ENCODE results near the gene PLAGL1.
A peak's percentile ranks its signal among the peaks of the same experiment; 100 is the strongest.

Gene PLAGL1

GRCh38 chr6:143939364-143939763, 68.7 kb downstream of the PLAGL1 start:
- H3K4me3 ChIP-seq (replicated peaks in 1 of 2; ENCODE audit: low read depth in 2 of 2, low read length in 2 of 2): no peak overlapping the region
- no peak for TF ChIP-seq CTCF (IDR thresholded peaks at IDR 0.05; ENCODE audit: low read depth, low read length)
- no peak for DNase-seq (ENCODE audit: low read depth in 2 of 2)

- peak in 1 of 2 donors; percentile 16 for DNase-seq (ENCODE audit: low read depth in 2 of 2)
- no peak overlapping the region for H3K4me3 ChIP-seq (replicated peaks in 1 of 2; ENCODE audit: low read depth in 2 of 2, low read length in 2 of 2)
- TF ChIP-seq CTCF (IDR thresholded peaks at IDR 0.05; ENCODE audit: low read depth, low read length): no peak
Measured at GRCh38 chr6:143937668-143937970, 70.4 kb downstream of the PLAGL1 start.

GRCh38 chr6:143936778-143937667, 71.0 kb downstream of the PLAGL1 start:
- no peak for TF ChIP-seq CTCF (IDR thresholded peaks at IDR 0.05; ENCODE audit: low read depth, low read length)
- H3K4me3 ChIP-seq (replicated peaks in 1 of 2; ENCODE audit: low read depth in 2 of 2, low read length in 2 of 2): no peak overlapping the region
- no peak for DNase-seq (ENCODE audit: low read depth in 2 of 2)

GRCh38 chr6:143936347-143936746, 71.7 kb downstream of the PLAGL1 start:
- TF ChIP-seq CTCF (IDR thresholded peaks at IDR 0.05; ENCODE audit: low read depth, low read length): no peak
- H3K4me3 ChIP-seq (replicated peaks in 1 of 2; ENCODE audit: low read depth in 2 of 2, low read length in 2 of 2): no peak overlapping the region
- DNase-seq (ENCODE audit: low read depth in 2 of 2): no peak

GRCh38 chr6:143934867-143935266, 73.2 kb downstream of the PLAGL1 start:
- DNase-seq (ENCODE audit: low read depth in 2 of 2): no peak
- no peak overlapping the region for H3K4me3 ChIP-seq (replicated peaks in 1 of 2; ENCODE audit: low read depth in 2 of 2, low read length in 2 of 2)
- TF ChIP-seq CTCF (IDR thresholded peaks at IDR 0.05; ENCODE audit: low read depth, low read length): no peak

GRCh38 chr6:143934331-143934730, 73.7 kb downstream of the PLAGL1 start:
- DNase-seq (ENCODE audit: low read depth in 2 of 2): no peak
- TF ChIP-seq CTCF (IDR thresholded peaks at IDR 0.05; ENCODE audit: low read depth, low read length): no peak
- no peak overlapping the region for H3K4me3 ChIP-seq (replicated peaks in 1 of 2; ENCODE audit: low read depth in 2 of 2, low read length in 2 of 2)

GRCh38 chr6:143929975-143930374, 78.1 kb downstream of the PLAGL1 start:
- no peak for DNase-seq (ENCODE audit: low read depth in 2 of 2)
- H3K4me3 ChIP-seq (replicated peaks in 1 of 2; ENCODE audit: low read depth in 2 of 2, low read length in 2 of 2): no peak overlapping the region
- no peak for TF ChIP-seq CTCF (IDR thresholded peaks at IDR 0.05; ENCODE audit: low read depth, low read length)

Data from cardiac fibroblast (primary cell).